ENCODE results near the gene WDFY4.

Gene WDFY4

DNA sequence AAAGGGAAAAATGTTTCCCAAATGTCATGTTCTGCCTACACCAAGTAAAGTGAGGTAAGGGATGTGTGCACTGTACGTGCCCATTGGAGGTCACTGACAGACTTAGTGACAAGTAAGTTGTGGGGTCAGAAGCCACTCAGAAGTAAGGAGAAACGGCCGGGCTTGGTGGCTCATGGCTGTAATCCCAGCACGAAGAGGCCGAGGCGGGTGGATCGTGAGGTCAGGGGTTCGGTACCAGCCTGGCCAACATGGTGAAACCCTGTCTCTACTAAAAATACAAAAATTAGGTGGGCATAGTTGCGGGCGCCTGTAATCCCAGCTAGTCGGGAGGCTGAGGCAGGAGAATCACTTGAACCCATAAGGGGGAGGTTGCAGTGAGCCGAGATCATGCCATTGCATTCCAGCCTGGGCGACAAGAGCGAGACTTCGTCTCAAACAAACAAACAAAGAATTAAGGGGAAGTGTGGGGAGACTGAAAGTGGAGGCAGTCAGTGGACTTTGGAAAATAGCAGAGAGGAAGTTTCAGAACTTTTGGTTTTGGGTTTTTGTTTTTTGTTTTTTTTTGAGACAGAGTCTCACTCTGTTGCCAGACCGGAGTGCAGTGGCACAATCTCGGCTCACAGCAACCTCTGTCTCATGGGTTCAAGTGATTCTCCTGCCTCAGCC is 114.8 kb downstream of the WDFY4 start:
- DNase-seq (ENCODE audit: low read depth in 2 of 2), result no peak
- H3K4me3 ChIP-seq (replicated peaks in 1 of 2; ENCODE audit: low read depth in 2 of 2, low read length in 2 of 2), result no peak overlapping the region
- TF ChIP-seq, protein P1, sequence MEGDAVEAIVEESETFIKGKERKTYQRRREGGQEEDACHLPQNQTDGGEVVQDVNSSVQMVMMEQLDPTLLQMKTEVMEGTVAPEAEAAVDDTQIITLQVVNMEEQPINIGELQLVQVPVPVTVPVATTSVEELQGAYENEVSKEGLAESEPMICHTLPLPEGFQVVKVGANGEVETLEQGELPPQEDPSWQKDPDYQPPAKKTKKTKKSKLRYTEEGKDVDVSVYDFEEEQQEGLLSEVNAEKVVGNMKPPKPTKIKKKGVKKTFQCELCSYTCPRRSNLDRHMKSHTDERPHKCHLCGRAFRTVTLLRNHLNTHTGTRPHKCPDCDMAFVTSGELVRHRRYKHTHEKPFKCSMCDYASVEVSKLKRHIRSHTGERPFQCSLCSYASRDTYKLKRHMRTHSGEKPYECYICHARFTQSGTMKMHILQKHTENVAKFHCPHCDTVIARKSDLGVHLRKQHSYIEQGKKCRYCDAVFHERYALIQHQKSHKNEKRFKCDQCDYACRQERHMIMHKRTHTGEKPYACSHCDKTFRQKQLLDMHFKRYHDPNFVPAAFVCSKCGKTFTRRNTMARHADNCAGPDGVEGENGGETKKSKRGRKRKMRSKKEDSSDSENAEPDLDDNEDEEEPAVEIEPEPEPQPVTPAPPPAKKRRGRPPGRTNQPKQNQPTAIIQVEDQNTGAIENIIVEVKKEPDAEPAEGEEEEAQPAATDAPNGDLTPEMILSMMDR (IDR thresholded peaks at IDR 0.05; ENCODE audit: low read depth, low read length), result no peak

DNA sequence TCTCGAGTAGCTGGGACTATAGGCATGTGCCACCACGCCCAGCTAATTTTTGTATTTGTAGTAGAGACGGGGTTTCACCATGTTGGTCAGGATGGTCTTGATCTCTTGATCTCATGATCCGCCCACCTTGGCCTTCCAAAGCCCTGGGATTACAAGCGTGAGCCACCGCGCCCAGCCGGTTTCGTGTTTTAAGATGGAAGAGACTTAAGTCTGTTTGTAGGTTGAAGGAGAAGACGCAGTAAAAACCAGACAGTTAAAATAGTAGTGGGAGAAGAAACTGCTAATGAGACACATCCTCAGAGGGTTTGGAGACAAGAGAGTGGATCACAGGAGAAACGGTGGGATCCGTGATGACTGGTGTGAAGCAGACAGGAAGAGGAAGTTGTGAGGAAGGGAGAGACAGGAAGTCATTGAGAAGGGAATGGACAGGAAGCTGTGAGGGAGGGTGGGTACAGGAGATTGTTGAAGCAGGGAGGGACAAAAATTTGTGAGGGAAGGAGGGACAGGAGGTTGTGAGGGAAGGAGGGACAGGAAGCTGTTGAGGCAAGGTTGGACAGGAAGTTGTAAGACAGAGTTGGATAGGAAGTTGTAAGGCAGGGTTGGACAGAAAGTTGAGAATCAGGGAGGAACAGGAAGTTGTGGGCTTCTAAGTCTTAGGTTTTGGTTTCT is 115.5 kb downstream of the WDFY4 start:
- TF ChIP-seq, protein P1 (IDR thresholded peaks at IDR 0.05; ENCODE audit: low read depth, low read length), result no peak
- no peak for DNase-seq (ENCODE audit: low read depth in 2 of 2)
- H3K4me3 ChIP-seq (replicated peaks in 1 of 2; ENCODE audit: low read depth in 2 of 2, low read length in 2 of 2), result no peak overlapping the region

DNA sequence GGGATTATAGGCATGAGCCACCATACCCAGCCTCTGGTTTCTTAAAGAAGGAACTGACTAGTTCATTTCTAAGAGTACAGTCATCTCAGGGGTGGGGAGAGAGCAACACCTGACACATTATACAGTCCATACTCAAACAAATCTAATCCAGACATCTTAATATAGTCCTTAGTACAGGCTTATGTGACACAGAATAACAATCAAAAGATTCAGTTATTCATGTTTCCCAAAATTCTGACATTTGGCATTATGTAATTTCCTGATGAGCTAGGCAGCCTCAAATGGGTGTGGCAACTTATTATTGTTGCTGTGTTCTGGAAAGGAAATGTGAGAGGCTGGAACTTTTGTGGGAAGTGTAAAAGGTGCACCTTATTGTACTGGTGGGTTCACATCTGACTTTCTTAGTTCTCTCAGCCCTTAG is 116.3 kb downstream of the WDFY4 start:
- peak in 1 of 2 donors; percentile 34 for DNase-seq (ENCODE audit: low read depth in 2 of 2)
- H3K4me3 ChIP-seq (replicated peaks in 1 of 2; ENCODE audit: low read depth in 2 of 2, low read length in 2 of 2), result no peak overlapping the region

DNA sequence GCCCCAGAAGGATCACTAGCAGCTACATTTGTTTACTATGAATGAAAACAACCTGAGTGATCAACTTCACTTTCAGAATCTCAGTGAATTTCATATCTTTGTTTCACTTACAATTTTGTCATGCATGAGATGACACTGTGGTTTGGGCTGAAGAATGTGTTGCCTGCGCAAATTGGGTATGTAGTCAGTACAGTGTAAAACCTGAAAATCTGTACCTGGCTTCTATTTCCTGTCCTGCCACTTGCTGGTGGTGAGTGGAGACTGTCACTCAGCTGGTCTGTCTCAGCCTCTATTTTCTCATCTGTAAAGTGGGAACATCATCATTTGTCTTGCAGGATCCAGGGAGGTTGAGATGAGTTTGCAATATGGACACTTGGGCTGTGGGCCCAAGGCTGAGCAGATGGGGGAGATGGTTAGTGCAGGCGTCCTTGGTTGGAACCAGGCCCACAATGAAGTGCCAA is 118.0 kb downstream of the WDFY4 start:
- no peak overlapping the region for H3K4me3 ChIP-seq (replicated peaks in 1 of 2; ENCODE audit: low read depth in 2 of 2, low read length in 2 of 2)
- DNase-seq (ENCODE audit: low read depth in 2 of 2), result no peak
- TF ChIP-seq, protein P1 (IDR thresholded peaks at IDR 0.05; ENCODE audit: low read depth, low read length), result no peak

More for the DNA sequence above, 116.3 kb downstream of the WDFY4 start:
- TF ChIP-seq, protein P1 (IDR thresholded peaks at IDR 0.05; ENCODE audit: low read depth, low read length), result no peak

DNA sequence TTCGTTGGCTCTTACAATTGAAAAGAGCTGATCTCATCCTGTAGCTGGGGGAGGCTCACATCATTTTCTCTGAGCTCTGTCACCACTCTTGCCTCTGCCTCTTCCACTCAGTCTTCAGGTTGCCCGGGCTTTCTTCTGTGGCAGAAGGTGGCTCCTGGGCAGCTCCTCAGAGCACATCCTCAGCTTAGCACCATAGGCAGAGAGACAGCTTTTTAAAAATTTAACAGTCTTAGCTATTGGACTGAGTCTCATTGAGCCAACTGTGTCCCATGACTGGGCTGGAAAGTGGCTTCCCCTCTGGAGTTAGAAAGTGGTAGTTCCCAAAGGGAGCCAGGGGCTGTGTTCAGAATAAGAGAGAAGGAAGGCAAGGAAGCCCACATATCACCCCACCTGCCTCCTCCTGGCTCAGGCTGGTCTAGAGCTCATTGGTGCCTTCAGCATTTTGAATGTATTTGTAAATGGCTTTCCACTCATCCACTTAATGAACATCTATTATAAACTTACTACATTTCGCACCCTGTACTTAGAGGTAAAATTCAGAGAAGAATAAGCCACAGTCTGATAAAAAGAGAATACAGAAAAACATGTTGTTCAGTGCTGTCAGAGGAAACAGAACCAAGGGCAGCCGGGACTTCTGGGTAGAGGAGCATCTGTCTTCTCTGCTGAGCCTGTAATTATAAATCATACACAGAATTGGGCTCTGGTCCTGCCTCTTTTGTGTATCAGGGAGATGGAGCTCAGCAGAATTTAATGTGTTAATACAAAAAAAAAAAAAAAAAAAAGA is 119.3 kb downstream of the WDFY4 start:
- H3K4me3 ChIP-seq (replicated peaks in 1 of 2; ENCODE audit: low read depth in 2 of 2, low read length in 2 of 2), result no peak overlapping the region
- TF ChIP-seq, protein P1 (IDR thresholded peaks at IDR 0.05; ENCODE audit: low read depth, low read length), result no peak
- no peak for DNase-seq (ENCODE audit: low read depth in 2 of 2)

DNA sequence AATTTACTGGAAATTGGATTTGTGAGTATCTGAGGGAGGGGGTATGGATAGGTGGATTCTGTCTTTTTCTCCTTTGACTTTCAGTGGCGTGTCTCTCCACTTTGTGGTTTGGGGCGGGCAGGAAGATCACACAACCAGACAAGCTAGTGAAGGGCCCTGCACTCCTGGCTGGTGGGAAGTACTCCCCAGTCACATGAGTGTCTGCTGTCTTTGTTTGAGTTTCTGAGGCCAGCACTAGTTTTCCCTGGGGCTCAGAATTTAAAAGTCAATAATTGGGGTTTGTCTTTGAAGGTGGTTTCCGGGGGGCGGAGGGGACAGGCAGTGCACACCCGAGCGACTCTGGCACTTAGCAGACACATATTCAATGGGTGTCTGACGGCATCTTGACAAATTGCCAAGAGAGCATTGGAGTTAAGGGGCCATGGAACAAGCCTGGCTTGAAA is 120.1 kb downstream of the WDFY4 start:
- TF ChIP-seq, protein P1 (IDR thresholded peaks at IDR 0.05; ENCODE audit: low read depth, low read length), result no peak
- DNase-seq (ENCODE audit: low read depth in 2 of 2), result no peak
- no peak overlapping the region for H3K4me3 ChIP-seq (replicated peaks in 1 of 2; ENCODE audit: low read depth in 2 of 2, low read length in 2 of 2)

Data from cardiac fibroblast (primary cell).